ENCODE results near the gene TMEM170A. TPM values are rescaled to one million over a fixed set of nuclear protein-coding genes. Genes with fewer than 3 reads are reported as not detected.
"Not testable (repeated sequence)": the region's sequence is repeated elsewhere in the genome, so short reads cannot be mapped to it uniquely, and the experiment has no call there.

The TMEM170A gene
- total RNA-seq, result 21.9 TPM

DNA sequence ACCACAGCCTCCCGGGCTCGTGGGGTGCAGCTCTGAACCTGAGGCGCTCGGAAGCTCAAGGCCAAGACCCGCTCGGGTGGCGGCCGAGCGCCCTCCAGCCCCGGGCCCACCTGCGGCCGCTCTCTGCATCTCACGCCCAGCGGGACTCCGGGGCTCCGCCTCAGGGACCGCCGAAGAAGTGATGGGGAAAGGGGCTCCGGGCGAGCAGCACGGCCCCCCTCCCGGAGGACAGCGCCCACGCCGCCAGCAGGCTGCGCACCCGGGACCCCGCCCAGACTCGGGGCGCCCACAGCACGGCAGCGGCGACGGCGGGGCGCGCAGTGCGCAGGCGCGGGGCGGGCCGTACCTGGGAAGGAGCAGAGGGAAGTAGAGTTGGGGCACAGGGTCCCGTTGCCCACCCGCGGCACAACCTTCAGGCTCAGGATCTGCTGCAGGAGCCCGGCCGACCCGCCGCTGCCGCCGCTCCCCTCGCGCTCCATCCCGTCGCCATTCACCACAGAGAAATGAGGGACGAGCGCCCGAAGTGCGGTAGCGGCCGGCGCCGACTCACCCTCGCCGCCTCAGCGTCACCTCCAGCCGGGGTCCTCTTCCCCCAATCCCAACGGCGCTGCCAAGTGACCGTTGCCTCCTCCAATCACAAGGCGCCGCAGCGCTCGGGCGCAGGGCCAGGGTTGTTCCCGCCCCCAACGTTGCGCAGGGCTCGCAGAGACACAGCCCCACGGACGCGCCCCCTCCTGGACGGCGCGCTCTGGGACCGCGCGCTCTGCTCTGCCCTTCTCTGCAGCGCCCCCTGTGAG lies at the start of gene TMEM170A:
Gene TMEM170A (minus strand): TSS at position 568 of the 797 bp plus-strand sequence. CDS start 89 bp downstream, at position 479.
- Histone ChIP-seq H3K9me3 (ENCODE audit: control insufficient read depth in 3 of 3, low read length in 3 of 3) (no peaks in the 10 kb centered on the region), H3K4me1 (ENCODE audit: control insufficient read depth in 3 of 3, insufficient read depth in 3 of 3, low read length in 3 of 3) (peaks cover 3 to 7% (median 7%) of the 10 kb centered on the region in 3 donors), H3K4me3 (ENCODE audit: low read length in 3 of 3) (peak within 1 kb of the TSS; percentile 69 to 89 (median 88)), H3K27ac (ENCODE audit: low read depth, low read length) (peak within 1 kb of the TSS; percentile 85), H3K9ac (ENCODE audit: low read depth in 1 of 3, low read length in 3 of 3) (peak within 1 kb of the TSS; percentile 61 to 88 (median 77)), H3K36me3 (ENCODE audit: control insufficient read depth in 3 of 3, insufficient read depth in 3 of 3, low read length in 3 of 3) (no peaks in the 10 kb centered on the region), H3K27me3 (ENCODE audit: control insufficient read depth in 3 of 3, insufficient read depth in 3 of 3, low read length in 3 of 3) (no peaks in the 10 kb centered on the region)

GRCh38 chr16:75506574-75506973 lies 42.1 kb upstream of the TMEM170A start:
- no peaks in the 10 kb centered on the region for H3K36me3 ChIP-seq (ENCODE audit: control insufficient read depth in 3 of 3, insufficient read depth in 3 of 3, low read length in 3 of 3)
- peak overlapping the region in 1 of 3 donors; percentile 17 for H3K9ac ChIP-seq (ENCODE audit: low read depth in 1 of 3, low read length in 3 of 3)
- no peaks in the 10 kb centered on the region for H3K27me3 ChIP-seq (ENCODE audit: control insufficient read depth in 3 of 3, insufficient read depth in 3 of 3, low read length in 3 of 3)
- no peaks in the 10 kb centered on the region for H3K9me3 ChIP-seq (ENCODE audit: control insufficient read depth in 3 of 3, low read length in 3 of 3)
- H3K4me3 ChIP-seq (ENCODE audit: low read length in 3 of 3), result peak overlapping the region in 2 of 3 donors; percentile 9 to 46
- peaks cover 3 to 15% (median 8%) of the 10 kb centered on the region in 3 donors for H3K4me1 ChIP-seq (ENCODE audit: control insufficient read depth in 3 of 3, insufficient read depth in 3 of 3, low read length in 3 of 3)
- H3K27ac ChIP-seq (ENCODE audit: low read depth, low read length), result peak overlapping the region; percentile 37

GRCh38 chr16:75506107-75506506 lies 41.6 kb upstream of the TMEM170A start:
- Histone ChIP-seq H3K9me3 (ENCODE audit: control insufficient read depth in 3 of 3, low read length in 3 of 3) (no peaks in the 10 kb centered on the region), H3K4me1 (ENCODE audit: control insufficient read depth in 3 of 3, insufficient read depth in 3 of 3, low read length in 3 of 3) (peaks cover 3 to 15% (median 8%) of the 10 kb centered on the region in 3 donors), H3K27me3 (ENCODE audit: control insufficient read depth in 3 of 3, insufficient read depth in 3 of 3, low read length in 3 of 3) (no peaks in the 10 kb centered on the region), H3K4me3 (ENCODE audit: low read length in 3 of 3) (no peak overlapping the region), H3K27ac (ENCODE audit: low read depth, low read length) (peak overlapping the region; percentile 37), H3K36me3 (ENCODE audit: control insufficient read depth in 3 of 3, insufficient read depth in 3 of 3, low read length in 3 of 3) (no peaks in the 10 kb centered on the region), H3K9ac (ENCODE audit: low read depth in 1 of 3, low read length in 3 of 3) (no peak overlapping the region)

- no peak overlapping the region for H3K9ac ChIP-seq (ENCODE audit: low read depth in 1 of 3, low read length in 3 of 3)
- H3K27me3 ChIP-seq (ENCODE audit: control insufficient read depth in 3 of 3, insufficient read depth in 3 of 3, low read length in 3 of 3), result no peaks in the 10 kb centered on the region
- no peaks in the 10 kb centered on the region for H3K9me3 ChIP-seq (ENCODE audit: control insufficient read depth in 3 of 3, low read length in 3 of 3)
- no peaks in the 10 kb centered on the region for H3K36me3 ChIP-seq (ENCODE audit: control insufficient read depth in 3 of 3, insufficient read depth in 3 of 3, low read length in 3 of 3)
- no peak overlapping the region for H3K4me3 ChIP-seq (ENCODE audit: low read length in 3 of 3)
- peaks cover 3 to 15% (median 8%) of the 10 kb centered on the region in 3 donors for H3K4me1 ChIP-seq (ENCODE audit: control insufficient read depth in 3 of 3, insufficient read depth in 3 of 3, low read length in 3 of 3)
- H3K27ac ChIP-seq (ENCODE audit: low read depth, low read length), result no peak overlapping the region
Measured at GRCh38 chr16:75503801-75504200, 39.3 kb upstream of the TMEM170A start.

- H3K27me3 ChIP-seq (ENCODE audit: control insufficient read depth in 3 of 3, insufficient read depth in 3 of 3, low read length in 3 of 3), result no peaks in the 10 kb centered on the region
- no peaks in the 10 kb centered on the region for H3K36me3 ChIP-seq (ENCODE audit: control insufficient read depth in 3 of 3, insufficient read depth in 3 of 3, low read length in 3 of 3)
- H3K9ac ChIP-seq (ENCODE audit: low read depth in 1 of 3, low read length in 3 of 3), result no peak overlapping the region
- H3K4me3 ChIP-seq (ENCODE audit: low read length in 3 of 3), result no peak overlapping the region
- H3K4me1 ChIP-seq (ENCODE audit: control insufficient read depth in 3 of 3, insufficient read depth in 3 of 3, low read length in 3 of 3), result peaks cover 3 to 12% (median 8%) of the 10 kb centered on the region in 3 donors
- no peaks in the 10 kb centered on the region for H3K9me3 ChIP-seq (ENCODE audit: control insufficient read depth in 3 of 3, low read length in 3 of 3)
- H3K27ac ChIP-seq (ENCODE audit: low read depth, low read length), result no peak overlapping the region
Measured at GRCh38 chr16:75502916-75503605, 38.6 kb upstream of the TMEM170A start.

GRCh38 chr16:75501820-75502219 lies 37.3 kb upstream of the TMEM170A start:
- not testable (repeated sequence) for H3K27me3 ChIP-seq (ENCODE audit: control insufficient read depth in 3 of 3, insufficient read depth in 3 of 3, low read length in 3 of 3); H3K27ac ChIP-seq (ENCODE audit: low read depth, low read length)

DNA sequence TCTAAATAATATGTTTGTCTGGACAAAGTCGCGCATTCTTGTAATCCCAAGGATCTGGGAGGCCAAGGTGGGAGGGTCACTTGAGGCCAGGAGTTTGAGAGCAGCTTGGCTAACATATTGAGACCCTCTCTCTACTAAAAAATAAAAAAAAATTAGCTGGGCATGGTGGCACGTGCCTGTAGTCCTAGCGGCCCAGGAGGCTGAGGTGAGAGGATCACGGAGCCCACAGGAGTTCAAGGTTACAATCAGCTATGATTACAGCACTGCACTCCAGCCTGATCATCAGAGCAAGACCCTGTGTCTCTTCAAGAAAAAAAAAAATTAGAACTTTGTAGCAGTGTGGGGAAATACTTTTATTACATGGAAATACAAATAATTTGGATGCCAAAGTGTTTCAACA lies 36.9 kb upstream of the TMEM170A start:
- Histone ChIP-seq H3K9me3 (ENCODE audit: control insufficient read depth in 3 of 3, low read length in 3 of 3) (no peaks in the 10 kb centered on the region), H3K9ac (ENCODE audit: low read depth in 1 of 3, low read length in 3 of 3) (no peak overlapping the region), H3K27me3 (ENCODE audit: control insufficient read depth in 3 of 3, insufficient read depth in 3 of 3, low read length in 3 of 3) (no peaks in the 10 kb centered on the region), H3K27ac (ENCODE audit: low read depth, low read length) (no peak overlapping the region), H3K36me3 (ENCODE audit: control insufficient read depth in 3 of 3, insufficient read depth in 3 of 3, low read length in 3 of 3) (no peaks in the 10 kb centered on the region), H3K4me1 (ENCODE audit: control insufficient read depth in 3 of 3, insufficient read depth in 3 of 3, low read length in 3 of 3) (peaks cover 3% of the 10 kb centered on the region in 3 donors), H3K4me3 (ENCODE audit: low read length in 3 of 3) (no peak overlapping the region)

More at GRCh38 chr16:75501820-75502219, 37.3 kb upstream of the TMEM170A start:
- H3K4me3 ChIP-seq (ENCODE audit: low read length in 3 of 3); H3K4me1 ChIP-seq (ENCODE audit: control insufficient read depth in 3 of 3, insufficient read depth in 3 of 3, low read length in 3 of 3); H3K36me3 ChIP-seq (ENCODE audit: control insufficient read depth in 3 of 3, insufficient read depth in 3 of 3, low read length in 3 of 3); H3K9ac ChIP-seq (ENCODE audit: low read depth in 1 of 3, low read length in 3 of 3); H3K9me3 ChIP-seq (ENCODE audit: control insufficient read depth in 3 of 3, low read length in 3 of 3): not testable (repeated sequence)

DNA sequence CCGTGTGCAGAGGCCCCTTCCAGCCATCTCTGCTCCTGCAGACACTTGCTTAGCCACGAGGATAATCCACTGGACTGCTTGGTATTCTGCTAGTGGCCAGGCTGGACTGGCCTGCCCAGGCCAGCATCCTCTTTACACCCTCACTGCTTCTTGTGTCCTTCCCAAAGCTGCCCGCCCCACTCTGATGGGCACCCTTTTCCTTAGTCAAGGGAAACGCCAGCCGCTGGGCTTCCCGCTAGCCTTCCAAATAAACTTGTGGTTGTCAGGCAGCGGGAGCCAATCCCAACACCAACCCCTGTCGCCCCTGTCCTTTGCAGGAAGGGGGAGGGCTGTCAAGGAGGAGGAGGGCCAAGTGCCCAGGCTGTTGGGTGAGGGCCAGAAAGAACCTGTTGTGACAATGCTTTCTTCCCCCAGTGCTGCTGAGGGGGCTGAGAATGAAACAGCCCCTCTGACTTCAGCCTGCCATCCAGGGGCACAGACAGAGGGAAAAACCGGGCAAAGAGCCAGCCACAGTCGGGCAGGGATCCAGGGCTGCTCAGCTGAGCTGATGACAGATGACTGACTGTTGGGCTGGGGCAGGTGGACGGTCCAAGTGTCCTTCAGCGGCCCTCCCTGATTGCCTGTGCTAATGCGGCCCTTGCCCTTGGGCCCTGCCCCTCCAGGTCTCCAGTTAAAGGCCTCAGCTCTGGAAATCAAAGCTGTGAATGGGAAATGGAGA lies 34.3 kb upstream of the TMEM170A start:
- H3K4me3 ChIP-seq (ENCODE audit: low read length in 3 of 3); H3K27ac ChIP-seq (ENCODE audit: low read depth, low read length); H3K9ac ChIP-seq (ENCODE audit: low read depth in 1 of 3, low read length in 3 of 3); H3K9me3 ChIP-seq (ENCODE audit: control insufficient read depth in 3 of 3, low read length in 3 of 3); H3K36me3 ChIP-seq (ENCODE audit: control insufficient read depth in 3 of 3, insufficient read depth in 3 of 3, low read length in 3 of 3): not testable (repeated sequence)
- peaks cover 11 to 17% (median 15%) of the 10 kb centered on the region in 3 donors for H3K27me3 ChIP-seq (ENCODE audit: control insufficient read depth in 3 of 3, insufficient read depth in 3 of 3, low read length in 3 of 3)
- peaks cover 2 to 11% (median 11%) of the 10 kb centered on the region in 3 donors for H3K4me1 ChIP-seq (ENCODE audit: control insufficient read depth in 3 of 3, insufficient read depth in 3 of 3, low read length in 3 of 3)

DNA sequence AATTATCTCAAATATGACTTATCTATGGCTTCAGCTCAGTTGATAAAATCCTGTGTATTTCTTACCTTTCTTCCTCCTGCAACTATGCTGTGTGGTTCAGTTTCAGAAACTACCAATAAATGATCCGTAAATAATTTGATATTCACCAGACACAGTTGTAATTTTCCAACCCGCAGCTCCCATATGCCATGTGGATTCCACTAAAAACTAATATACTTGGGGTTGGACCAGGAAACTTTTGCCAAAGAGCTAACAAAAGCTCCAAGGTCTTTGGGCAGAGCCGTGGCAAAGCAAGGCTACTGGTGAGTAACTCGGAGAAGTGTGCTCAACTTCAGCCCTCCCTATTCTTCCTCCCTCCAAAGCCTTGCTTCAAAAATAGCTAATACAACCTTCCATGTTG lies 33.1 kb upstream of the TMEM170A start:
- H3K9me3 ChIP-seq (ENCODE audit: control insufficient read depth in 3 of 3, low read length in 3 of 3), result no peaks in the 10 kb centered on the region

More for the DNA sequence above, 33.1 kb upstream of the TMEM170A start:
- Histone ChIP-seq H3K36me3 (ENCODE audit: control insufficient read depth in 3 of 3, insufficient read depth in 3 of 3, low read length in 3 of 3) (no peaks in the 10 kb centered on the region), H3K27ac (ENCODE audit: low read depth, low read length) (no peak overlapping the region), H3K27me3 (ENCODE audit: control insufficient read depth in 3 of 3, insufficient read depth in 3 of 3, low read length in 3 of 3) (peaks cover 11 to 25% (median 20%) of the 10 kb centered on the region in 3 donors), H3K4me1 (ENCODE audit: control insufficient read depth in 3 of 3, insufficient read depth in 3 of 3, low read length in 3 of 3) (peaks cover 2 to 11% (median 11%) of the 10 kb centered on the region in 3 donors), H3K4me3 (ENCODE audit: low read length in 3 of 3) (no peak overlapping the region), H3K9ac (ENCODE audit: low read depth in 1 of 3, low read length in 3 of 3) (no peak overlapping the region)
